GM12878 (cell line): Measurements from ENCODE around the gene VWA3B. TPM values are rescaled to one million over a fixed set of nuclear protein-coding genes. Genes with fewer than 3 reads are reported as not detected.

Source experiments
- ATAC-seq: fragments of 200-7000 bp; cut with Tn5 transposase; 3 replicates; pipeline ENCODE4 v1.9.1; 2020; ENCODE audit warnings: mild to moderate bottlenecking, moderate library complexity
- BruUV-seq: library from RNA; stranded (reverse); fragments of 400-500 nt; replicated peaks from 2 replicates; lab custom pipeline; 2021; lab: Mats Ljungman, UMichigan
- CTCF ChIA-PET: fragments of 300-600 bp; sonication (Branson Sonifier 250); formaldehyde crosslinking; extraction: SDS; loops from one replicate; lab custom pipeline; 2021; ENCODE audit warnings: inconsistent platforms; lab: Yijun Ruan, JAX
- POLR2A ChIA-PET: fragments of 350-600 bp; formaldehyde crosslinking; extraction: SDS; loops from one replicate; lab custom pipeline; 2021; ENCODE audit warnings: inconsistent platforms; lab: Charles Lee
- RAD21 ChIA-PET: fragments of 300-600 bp; sonication (Branson Sonifier 250); formaldehyde crosslinking; loops from one replicate; lab custom pipeline; 2023; ENCODE audit warnings: antibody characterized with exemption; ENCODE audit not compliant: unreplicated experiment; lab: Charles Lee
- SMC1A ChIA-PET: fragments of 300-600 bp; sonication (Branson Sonifier 250); formaldehyde crosslinking; loops from one replicate; lab custom pipeline; 2023; ENCODE audit not compliant: unreplicated experiment, uncharacterized antibody; lab: Charles Lee
- DNase-seq: peaks from one replicate; pipeline ENCODE4 v3.0.0-alpha.2; 2011; ENCODE audit warnings: low read depth, low spot score
- FAIRE-seq: peaks from 3 replicates; lab custom pipeline; 2011; peaks lifted over from hg19 to GRCh38; lab: Jason Lieb, UNC
- H2AFZ ChIP-seq: 2 replicates; pipeline ENCODE4 v1.6.0; 2011; ENCODE audit warnings: low read depth, low read length, control low read depth; ENCODE audit not compliant: control insufficient read depth
- H3K27ac ChIP-seq: 2 replicates; pipeline ENCODE4 v1.5.1; 2011; ENCODE audit warnings: control low read depth; ENCODE audit not compliant: control insufficient read depth, insufficient read depth
- H3K27me3 ChIP-seq, 2 experiments: replicated peaks in 1 of 2; 2 replicates each; pipeline versions ENCODE4 v1.6.0 to v1.6.1; 2011; ENCODE audit warnings: low read length in 1 of 2; ENCODE audit not compliant: control insufficient read depth in 2 of 2, insufficient read depth in 2 of 2
- H3K36me3 ChIP-seq, 2 experiments: 2 replicates each; pipeline ENCODE4 v1.5.1; 2011; ENCODE audit warnings: low read length in 1 of 2; ENCODE audit not compliant: control insufficient read depth in 2 of 2, insufficient read depth in 2 of 2
- H3K4me1 ChIP-seq: 2 replicates; pipeline ENCODE4 v1.6.1; 2011; ENCODE audit warnings: mild to moderate bottlenecking, low read length, moderate library complexity, mixed read lengths; ENCODE audit not compliant: control insufficient read depth, insufficient read depth
- H3K4me2 ChIP-seq: 2 replicates; pipeline ENCODE4 v1.6.0; 2011; ENCODE audit warnings: control low read depth; ENCODE audit not compliant: control insufficient read depth, insufficient read depth
- H3K4me3 ChIP-seq: fragments of 200-600 bp; sonication (generic); 2 replicates; pipeline ENCODE4 v1.5.1; 2016
- H3K79me2 ChIP-seq: 2 replicates; pipeline ENCODE4 v1.6.0; 2011; ENCODE audit warnings: low read length; ENCODE audit not compliant: control insufficient read depth, insufficient read depth
- H3K9ac ChIP-seq: 2 replicates; pipeline ENCODE4 v1.8.0; 2011; ENCODE audit warnings: low read length, control low read depth, mixed read lengths; ENCODE audit not compliant: control insufficient read depth, insufficient read depth
- H3K9me3 ChIP-seq: replicated peaks from 3 replicates; pipeline ENCODE4 v1.5.1; 2011; ENCODE audit warnings: mild to moderate bottlenecking, low read length; ENCODE audit not compliant: control insufficient read depth, insufficient read depth
- H4K20me1 ChIP-seq: 2 replicates; pipeline ENCODE4 v1.6.0; 2011; ENCODE audit not compliant: control insufficient read depth, insufficient read depth
- CEBPB ChIP-seq, 2 experiments: fragments of 150-350 bp in 1 of 2; IDR thresholded peaks; 2 replicates each; pipeline ENCODE4 v1.6.1; 2012 to 2014; ENCODE audit warnings: low read depth in 2 of 2, low read length in 2 of 2, borderline replicate concordance in 1 of 2, inconsistent platforms in 1 of 2
- ESRRA ChIP-seq: IDR thresholded peaks from 2 replicates; pipeline ENCODE4 v1.6.1; 2012; ENCODE audit warnings: mild to moderate bottlenecking, low read length, improper control_type of control experiment
- EZH2 ChIP-seq: IDR thresholded peaks from 2 replicates; pipeline ENCODE4 v1.6.1; 2012; ENCODE audit warnings: low read depth, mild to moderate bottlenecking, control low read depth, inconsistent platforms, low read length, borderline replicate concordance; ENCODE audit not compliant: control insufficient read depth
- MYC ChIP-seq: IDR thresholded peaks from 2 replicates; pipeline ENCODE4 v1.6.1; 2011; ENCODE audit warnings: mild to moderate bottlenecking, low read length, moderate library complexity, inconsistent platforms; ENCODE audit not compliant: insufficient read depth, insufficient replicate concordance, insufficient read length, severe bottlenecking
- POU2F2 ChIP-seq: IDR thresholded peaks from 3 replicates; pipeline ENCODE4 v1.6.1; 2011; ENCODE audit warnings: low read depth, mild to moderate bottlenecking, low read length, borderline replicate concordance
- SPI1 ChIP-seq: IDR thresholded peaks from 2 replicates; pipeline ENCODE4 v1.6.1; 2011; ENCODE audit warnings: low read depth, mild to moderate bottlenecking, low read length, moderate library complexity, borderline replicate concordance; ENCODE audit not compliant: insufficient read depth
- SREBF2 ChIP-seq: IDR thresholded peaks from 2 replicates; pipeline ENCODE4 v1.6.1; 2012; ENCODE audit warnings: mild to moderate bottlenecking, low read length
- STAT1 ChIP-seq: fragments of 450-650 bp; conservative IDR thresholded peaks from 2 replicates; pipeline ENCODE4 v1.6.1; 2014; ENCODE audit warnings: antibody characterized with exemption, mild to moderate bottlenecking
- ZNF384 ChIP-seq: IDR thresholded peaks from 2 replicates; pipeline ENCODE4 v1.6.1; 2012; ENCODE audit warnings: low read depth, mild to moderate bottlenecking, low read length, improper control_type of control experiment, borderline replicate concordance
- WGBS: methylation state at CpG from one replicate; pipeline ENCODE4 v1.1.6; 2016; ENCODE audit warnings: low lambda C conversion rate; ENCODE audit not compliant: insufficient replicate concordance, insufficient coverage; ENCODE audit errors: missing lambda C conversion rate; 5-methylcytosine and 5-hydroxymethylcytosine counted together
- in situ Hi-C: fragments of 300-500 bp; cut with MboI; formaldehyde crosslinking; loops from 9 replicates; pipeline ENCODE4 v1.14.3; 2018; ENCODE audit warnings: mixed read lengths
- intact Hi-C: fragments of 100-400 bp; cut with micrococcal nuclease; formaldehyde crosslinking; loops from one replicate; pipeline ENCODE4 v1.14.2; 2022; ENCODE audit not compliant: unreplicated experiment
- polyA plus RNA-seq, 11 experiments: library from polyadenylated mRNA; depleted of rRNA in 4 of 11; unstranded in 6 of 11; stranded (reverse) in 5 of 11; fragments of >200 nt; fragmentation: Nextera tagmentation in 4 of 11; fragmentation: Illumina TruSeq in 1 of 11; extraction: Ambion mirVana in 4 of 11; extraction: Trizol in 1 of 11; gene quantifications; 1 replicate in 1 of 11; 2 replicates in 10 of 11; pipeline versions ENCODE4 v1.2.1 to v1.2.3, GENCODE V29; 2011 to 2016; ENCODE audit warnings: inconsistent platforms in 2 of 11, missing spikeins in 2 of 11, low read depth in 1 of 11
- total RNA-seq, 4 experiments: library from RNA; depleted of rRNA in 3 of 4; stranded (reverse); fragments of >200 nt in 3 of 4; fragmentation: Illumina TruSeq in 1 of 4; extraction: Trizol in 1 of 4; gene quantifications; 2 replicates each; pipeline versions ENCODE4 v1.2.1 to v1.2.3, GENCODE V29; 2013 to 2021
- TF ChIP-seq, protein P1 (sequence below): IDR thresholded peaks from 2 replicates; pipeline ENCODE4 v1.6.1; 2011; ENCODE audit warnings: mild to moderate bottlenecking, low read depth, low read length, moderate library complexity; ENCODE audit not compliant: insufficient replicate concordance

VWA3B gene
- total and polyA plus RNA-seq, 10 of the 15 experiments (the other 5 are each of a cell fraction or from before 2014, with no cell fraction given), result 0.04 to 0.86 (median 0.19) TPM; not detected in 4

DNA sequence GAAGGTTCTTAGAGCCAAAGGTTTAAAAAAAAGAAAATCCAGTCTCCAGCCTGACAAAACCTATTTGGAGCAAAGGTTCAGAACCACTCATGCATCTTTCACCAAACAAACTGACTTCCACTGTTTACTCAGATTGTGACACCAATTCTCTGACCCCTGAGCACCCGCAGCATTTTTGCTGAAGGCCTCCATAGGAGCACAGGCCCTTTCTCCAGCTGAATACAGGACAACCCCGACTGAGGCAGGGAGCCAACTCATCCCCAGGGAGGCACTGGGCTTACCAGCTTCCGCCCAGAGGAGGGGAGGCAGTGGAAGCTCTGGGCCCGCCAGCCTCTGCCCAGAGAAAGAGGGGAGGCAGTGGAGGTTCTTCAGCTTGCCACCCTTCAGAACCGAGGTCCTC lies 208.3 kb downstream of the VWA3B start:
- intact Hi-C loops (no loop called here), in situ Hi-C loops (loop anchor here (10.0 kb wide), 1 partner anchor 100 kb away; no protein-coding TSS in a partner anchor)
- DNase-seq (no peak), FAIRE-seq (no peak), ATAC-seq (no peak)
- H3K27ac ChIP-seq, result no peak overlapping the region
- H3K4me3 ChIP-seq, result no peak overlapping the region
- CTCF ChIA-PET, result interaction anchor here (1.3 to 2.2 kb wide), 2 partner anchors 12 to 90 kb away, joined by 3 to 7 read pairs; no protein-coding TSS in a partner anchor
- no peak overlapping the region for H3K4me2 ChIP-seq
- H4K20me1 ChIP-seq, result no peaks in the 10 kb centered on the region
- RAD21 ChIA-PET, result no interaction called here
- H3K36me3 ChIP-seq, result no peaks in the 10 kb centered on the region
- no peak overlapping the region for H2AFZ ChIP-seq
- peaks cover 0 to 4% of the 10 kb centered on the region in 2 experiments; a peak in 3 of 4 replicates for H3K27me3 ChIP-seq
- no peaks in the 10 kb centered on the region for H3K4me1 ChIP-seq
- H3K9ac ChIP-seq, result no peak overlapping the region
- 3% methylated on average over 5 of the region's 5 CpGs for WGBS
- H3K9me3 ChIP-seq, result no peaks in the 10 kb centered on the region; the same call in 2 of the 3 replicates
- no TSS peak for BruUV-seq
- no peaks in the 10 kb centered on the region for H3K79me2 ChIP-seq
- SMC1A ChIA-PET, result interaction anchor here (0.9 kb wide), 1 partner anchor 585 kb away, joined by 3 read pairs; no protein-coding TSS in a partner anchor
- no peak for TF ChIP-seq CEBPB (IDR thresholded peaks at IDR 0.05; ENCODE audit: borderline replicate concordance in 1 of 2, low read depth in 2 of 2, low read length in 2 of 2)
- no peak for TF ChIP-seq EZH2
- TF ChIP-seq MYC, result no peak
- no peak for TF ChIP-seq SPI1
- TF ChIP-seq POU2F2, result no peak
- no peak for TF ChIP-seq STAT1
- no peak for TF ChIP-seq ZNF384
- TF ChIP-seq, protein P1, sequence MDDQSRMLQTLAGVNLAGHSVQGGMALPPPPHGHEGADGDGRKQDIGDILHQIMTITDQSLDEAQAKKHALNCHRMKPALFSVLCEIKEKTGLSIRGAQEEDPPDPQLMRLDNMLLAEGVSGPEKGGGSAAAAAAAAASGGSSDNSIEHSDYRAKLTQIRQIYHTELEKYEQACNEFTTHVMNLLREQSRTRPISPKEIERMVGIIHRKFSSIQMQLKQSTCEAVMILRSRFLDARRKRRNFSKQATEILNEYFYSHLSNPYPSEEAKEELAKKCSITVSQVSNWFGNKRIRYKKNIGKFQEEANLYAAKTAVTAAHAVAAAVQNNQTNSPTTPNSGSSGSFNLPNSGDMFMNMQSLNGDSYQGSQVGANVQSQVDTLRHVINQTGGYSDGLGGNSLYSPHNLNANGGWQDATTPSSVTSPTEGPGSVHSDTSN, result no peak
- no peak for TF ChIP-seq SREBF2
- no peak for TF ChIP-seq ESRRA
- POLR2A ChIA-PET, result no interaction called here
